Thyroid gland (tissue), 4 donors: ENCODE data around the gene SRD5A3. TPM values are rescaled to one million over a fixed set of nuclear protein-coding genes. Genes with fewer than 3 reads are reported as not detected.

Source experiments
- DNase-seq, 2 donors: peaks; one replicate each; pipeline ENCODE4 v3.0.0-alpha.2; 2019
- H3K27ac ChIP-seq, 3 donors: fragments of 200-600 bp; sonication (generic); 1 replicate in 2 of 3; 2 replicates in 1 of 3; pipeline ENCODE4 v1.5.1; 2016 to 2019; ENCODE audit warnings: mild to moderate bottlenecking in 1 of 3, moderate library complexity in 1 of 3
- H3K27me3 ChIP-seq: fragments of 200-600 bp; sonication (generic); one replicate; pipeline ENCODE4 v1.5.1; 2019
- H3K36me3 ChIP-seq, 2 donors: fragments of 200-600 bp; sonication (generic); one replicate each; pipeline ENCODE4 v1.5.1; 2016 to 2019
- H3K4me1 ChIP-seq, 2 donors: fragments of 200-600 bp; sonication (generic); one replicate each; pipeline ENCODE4 v1.5.1; 2017 to 2019
- H3K4me3 ChIP-seq, 3 donors: fragments of 200-600 bp; sonication (generic); replicated peaks in 1 of 3; 1 replicate in 2 of 3; 2 replicates in 1 of 3; pipeline ENCODE4 v1.5.1; 2016; ENCODE audit warnings: mild to moderate bottlenecking in 1 of 3
- H3K9me3 ChIP-seq: fragments of 200-600 bp; sonication (generic); one replicate; pipeline ENCODE4 v1.5.1; 2017
- POLR2A ChIP-seq, 2 donors: fragments of 450-650 bp; IDR thresholded peaks; one replicate each; pipeline ENCODE4 v1.6.1; 2017; ENCODE audit warnings: antibody characterized with exemption in 2 of 2, mild to moderate bottlenecking in 2 of 2, moderate library complexity in 1 of 2
- WGBS, 2 donors: methylation state at CpG; one replicate each; pipeline ENCODE4 v1.1.5; 2017; 5-methylcytosine and 5-hydroxymethylcytosine counted together
- intact Hi-C: fragments of 100-400 bp; cut with DNase I; formaldehyde crosslinking; loops from one replicate; pipeline ENCODE4 v1.15.1; 2023
- total RNA-seq, 4 donors: library from RNA; depleted of rRNA; stranded (reverse); fragments of >200 nt; gene quantifications; one replicate each; pipeline ENCODE4 v1.2.3, GENCODE V29; 2016
- TF ChIP-seq, protein P1 (sequence below), 6 experiments: fragments of 200-600 bp in 3 of 6; fragments of 450-650 bp in 3 of 6; sonication (generic) in 3 of 6; IDR thresholded peaks; one replicate each; pipeline ENCODE4 v1.5.1; 2016 to 2019; ENCODE audit warnings: antibody characterized with exemption in 6 of 6, mild to moderate bottlenecking in 2 of 6, inconsistent platforms in 1 of 6, moderate library complexity in 1 of 6

The SRD5A3 gene
- total RNA-seq, 4 donors from 2014 or later: 2.7 to 12.0 (median 7.0) TPM

DNA sequence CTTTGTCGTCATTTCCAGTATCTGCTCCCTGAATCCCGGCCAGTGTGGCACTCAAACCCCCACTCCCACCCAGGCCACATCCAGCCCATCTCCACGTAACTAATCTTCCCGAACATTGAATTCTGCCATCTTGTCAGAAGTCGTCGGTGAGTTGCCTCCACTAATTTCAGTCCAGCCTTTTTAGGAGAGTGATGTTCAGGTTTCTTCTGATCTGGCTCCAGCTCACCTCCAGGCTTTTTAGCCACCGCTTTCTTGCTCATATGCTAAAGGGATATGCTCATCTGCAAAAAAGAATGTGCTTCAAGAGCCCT, 51.0 kb downstream of the SRD5A3 start:
- Histone ChIP-seq H3K27me3 (no peaks in the 10 kb centered on the region), H3K27ac (peak overlapping the region; percentile 89 to 99 (median 96)), H3K36me3 (no peaks in the 10 kb centered on the region), H3K4me1 (peaks cover 22 to 32% of the 10 kb centered on the region in 2 donors), H3K4me3 (peak overlapping the region in 2 of 3 donors; percentile 89 to 100), H3K9me3 (no peaks in the 10 kb centered on the region)
- 18 to 20% methylated on average over 7 of the region's 7 CpGs for WGBS, 2 donors
- intact Hi-C loops: no loop called here
- TF ChIP-seq, protein P1, sequence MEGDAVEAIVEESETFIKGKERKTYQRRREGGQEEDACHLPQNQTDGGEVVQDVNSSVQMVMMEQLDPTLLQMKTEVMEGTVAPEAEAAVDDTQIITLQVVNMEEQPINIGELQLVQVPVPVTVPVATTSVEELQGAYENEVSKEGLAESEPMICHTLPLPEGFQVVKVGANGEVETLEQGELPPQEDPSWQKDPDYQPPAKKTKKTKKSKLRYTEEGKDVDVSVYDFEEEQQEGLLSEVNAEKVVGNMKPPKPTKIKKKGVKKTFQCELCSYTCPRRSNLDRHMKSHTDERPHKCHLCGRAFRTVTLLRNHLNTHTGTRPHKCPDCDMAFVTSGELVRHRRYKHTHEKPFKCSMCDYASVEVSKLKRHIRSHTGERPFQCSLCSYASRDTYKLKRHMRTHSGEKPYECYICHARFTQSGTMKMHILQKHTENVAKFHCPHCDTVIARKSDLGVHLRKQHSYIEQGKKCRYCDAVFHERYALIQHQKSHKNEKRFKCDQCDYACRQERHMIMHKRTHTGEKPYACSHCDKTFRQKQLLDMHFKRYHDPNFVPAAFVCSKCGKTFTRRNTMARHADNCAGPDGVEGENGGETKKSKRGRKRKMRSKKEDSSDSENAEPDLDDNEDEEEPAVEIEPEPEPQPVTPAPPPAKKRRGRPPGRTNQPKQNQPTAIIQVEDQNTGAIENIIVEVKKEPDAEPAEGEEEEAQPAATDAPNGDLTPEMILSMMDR (IDR thresholded peaks at IDR 0.05): no peak
- no peak for TF ChIP-seq POLR2A (IDR thresholded peaks at IDR 0.05)
- no peak for DNase-seq

DNA sequence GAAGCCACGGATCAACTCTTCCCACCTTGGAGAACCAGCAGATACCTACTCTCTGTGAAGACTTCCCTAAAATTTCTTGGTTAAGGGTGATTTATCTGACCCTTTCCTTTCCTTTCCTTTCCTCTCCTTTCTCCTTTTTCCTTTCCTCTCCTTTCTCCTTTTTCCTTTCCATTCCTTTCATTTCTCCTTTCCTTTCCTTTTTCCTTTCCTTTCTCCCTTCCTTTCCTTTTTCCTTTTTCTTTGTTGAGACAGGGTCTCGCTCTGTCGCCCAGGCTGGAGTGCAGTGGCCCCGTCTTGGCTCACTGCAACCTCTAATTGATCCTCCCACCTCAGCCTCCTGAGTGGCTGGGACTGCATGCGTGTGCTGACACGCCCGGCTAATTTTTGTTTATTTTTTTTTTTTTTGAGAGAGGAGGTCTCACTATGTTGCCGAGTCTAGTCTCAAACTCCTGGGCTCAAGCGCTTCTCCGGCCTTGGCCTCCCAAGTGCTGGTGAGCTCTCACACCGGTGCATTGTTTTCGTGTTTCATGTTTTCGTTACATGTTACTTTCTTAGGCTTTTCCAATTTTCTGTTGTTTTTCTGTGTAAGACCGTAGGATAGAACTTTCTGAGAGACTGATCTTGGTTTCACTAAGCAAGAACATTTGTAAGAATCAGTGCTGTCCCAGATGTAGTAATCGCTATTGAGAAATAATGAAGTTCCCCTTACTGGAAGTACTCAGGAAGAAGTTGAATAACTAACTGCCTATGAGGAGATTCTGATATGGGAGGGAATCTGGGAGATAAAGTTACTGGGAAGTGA, 51.7 kb downstream of the SRD5A3 start:
- intact Hi-C loops: no loop called here
- H3K27me3 ChIP-seq: no peaks in the 10 kb centered on the region
- peak overlapping the region; percentile 89 to 99 (median 96) for H3K27ac ChIP-seq
- peak overlapping the region in 1 of 3 donors; percentile 100 for H3K4me3 ChIP-seq
- DNase-seq: no peak
- 46 to 51% methylated on average over 15 of the region's 15 CpGs for WGBS, 2 donors
- no peaks in the 10 kb centered on the region for H3K36me3 ChIP-seq
- H3K4me1 ChIP-seq: peaks cover 22 to 32% of the 10 kb centered on the region in 2 donors
- no peak for TF ChIP-seq POLR2A (IDR thresholded peaks at IDR 0.05)
- TF ChIP-seq, protein P1 (IDR thresholded peaks at IDR 0.05): no peak
- H3K9me3 ChIP-seq: no peaks in the 10 kb centered on the region

DNA sequence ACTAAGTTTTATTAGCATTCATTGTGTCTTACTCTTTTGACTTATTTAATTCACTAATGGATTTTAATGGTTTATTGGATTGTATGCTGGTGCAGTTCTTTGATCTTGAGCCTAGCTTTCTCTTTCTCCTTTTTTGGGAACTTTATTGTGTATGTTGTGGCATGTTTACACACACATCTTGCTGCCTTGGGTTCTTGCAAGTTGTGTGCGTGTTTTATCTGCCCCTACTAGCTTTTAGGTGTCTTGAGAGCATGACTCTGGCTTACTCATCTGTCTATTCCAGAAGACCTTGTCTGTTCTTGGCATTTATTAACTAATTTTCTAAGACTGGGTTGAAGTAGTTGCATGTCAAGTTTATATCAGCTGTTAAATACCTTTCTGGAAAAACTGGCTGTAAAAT, 52.4 kb downstream of the SRD5A3 start:
- intact Hi-C loops: no loop called here
- DNase-seq: no peak
- Histone ChIP-seq H3K36me3 (no peaks in the 10 kb centered on the region), H3K27me3 (no peaks in the 10 kb centered on the region), H3K4me1 (peaks cover 22 to 32% of the 10 kb centered on the region in 2 donors), H3K9me3 (no peaks in the 10 kb centered on the region), H3K27ac (peak overlapping the region; percentile 37 to 96 (median 89)), H3K4me3 (peak overlapping the region in 1 of 3 donors; percentile 100)
- no peak for TF ChIP-seq POLR2A (IDR thresholded peaks at IDR 0.05)
- TF ChIP-seq, protein P1 (IDR thresholded peaks at IDR 0.05): no peak
- WGBS, 2 donors: 48 to 61% methylated on average over 1 of the region's 1 CpG

DNA sequence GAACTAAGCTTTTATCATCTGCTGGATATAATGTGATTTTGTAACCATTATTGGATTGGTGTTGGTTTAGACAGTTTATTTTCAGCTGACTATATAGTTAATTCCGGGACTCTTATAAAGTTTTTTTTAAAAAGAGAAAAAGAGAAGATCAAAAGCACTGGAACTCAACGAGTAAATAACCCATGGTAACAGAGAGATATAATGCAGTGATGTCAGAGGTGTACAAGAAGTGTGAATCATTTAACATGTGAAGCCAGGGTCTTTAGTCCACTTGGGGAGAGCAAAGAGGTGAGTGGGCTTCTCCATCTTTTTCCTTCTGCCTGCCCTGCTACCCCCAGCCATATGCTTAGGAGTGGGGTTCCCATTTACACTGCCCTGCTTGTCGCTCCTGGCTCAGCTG, 52.9 kb downstream of the SRD5A3 start:
- no peak for DNase-seq
- peak overlapping the region in 2 of 3 donors; percentile 31 to 89 for H3K27ac ChIP-seq
- H3K4me1 ChIP-seq: peaks cover 22 to 32% of the 10 kb centered on the region in 2 donors
- TF ChIP-seq POLR2A (IDR thresholded peaks at IDR 0.05): no peak
- TF ChIP-seq, protein P1 (IDR thresholded peaks at IDR 0.05): no peak
- WGBS, 2 donors: 56 to 68% methylated on average over 3 of the region's 3 CpGs
- H3K36me3 ChIP-seq: no peaks in the 10 kb centered on the region
- H3K9me3 ChIP-seq: no peaks in the 10 kb centered on the region
- intact Hi-C loops: no loop called here
- no peak overlapping the region for H3K4me3 ChIP-seq
- H3K27me3 ChIP-seq: no peaks in the 10 kb centered on the region

DNA sequence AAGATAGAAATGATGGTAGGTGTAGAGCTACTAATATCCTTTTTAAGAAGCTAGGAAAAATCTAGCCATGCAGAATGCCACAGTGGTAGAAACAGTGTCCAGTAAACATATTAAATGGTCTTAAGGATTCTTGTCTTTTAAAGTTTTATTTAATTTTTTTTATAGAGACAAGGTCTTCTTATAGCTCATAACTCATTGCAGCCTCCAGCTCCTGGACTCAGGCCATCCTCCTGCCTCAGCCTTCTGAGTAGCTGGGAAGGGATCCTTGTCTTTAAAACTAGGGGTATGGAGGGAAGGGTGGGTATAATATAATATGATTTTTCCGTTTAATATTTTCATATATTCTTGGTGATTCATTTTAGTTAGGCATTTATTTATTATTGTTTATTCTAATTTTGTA, 53.5 kb downstream of the SRD5A3 start:
- Histone ChIP-seq H3K4me3 (no peak overlapping the region), H3K27me3 (no peaks in the 10 kb centered on the region), H3K27ac (no peak overlapping the region), H3K36me3 (peaks cover 0 to 4% of the 10 kb centered on the region in 2 donors), H3K9me3 (no peaks in the 10 kb centered on the region), H3K4me1 (peaks cover 22 to 32% of the 10 kb centered on the region in 2 donors)
- intact Hi-C loops: no loop called here
- DNase-seq: no peak
- TF ChIP-seq, protein P1 (IDR thresholded peaks at IDR 0.05): no peak
- no peak for TF ChIP-seq POLR2A (IDR thresholded peaks at IDR 0.05)
- WGBS, 2 donors: 70 to 93% methylated on average over 1 of the region's 1 CpG
